MG63 (cell line): ENCODE measurements around the gene AP1M1. TPM values are rescaled to one million over a fixed set of nuclear protein-coding genes. Genes with fewer than 3 reads are reported as not detected.

Experiments used
- DNase-seq: peaks from one replicate; pipeline ENCODE4 v3.0.0-alpha.2; 2020
- H3K27me3 ChIP-seq: fragments of 250-450 bp; sonication (Bioruptor Pico); 2 replicates; pipeline ENCODE4 v1.5.1; 2020; ENCODE audit warnings: mild to moderate bottlenecking, moderate library complexity
- H3K36me3 ChIP-seq: fragments of 250-450 bp; sonication (Bioruptor Pico); 2 replicates; pipeline ENCODE4 v1.5.1; 2020; ENCODE audit warnings: mild to moderate bottlenecking, moderate library complexity
- H3K4me3 ChIP-seq: fragments of 250-450 bp; sonication (Bioruptor Pico); 2 replicates; pipeline ENCODE4 v1.5.1; 2020; ENCODE audit warnings: mild to moderate bottlenecking, moderate library complexity
- H3K9me3 ChIP-seq: fragments of 250-450 bp; sonication (Bioruptor Pico); 2 replicates; pipeline ENCODE4 v1.5.1; 2020; ENCODE audit warnings: mild to moderate bottlenecking, moderate library complexity
- total RNA-seq: library from RNA; depleted of rRNA; stranded (reverse); fragments of >200 nt; shearing (Covaris generic); gene quantifications from 2 replicates; pipeline ENCODE4 v1.2.3, GENCODE V29; 2014; ENCODE audit warnings: low replicate concordance; rRNA removed

The AP1M1 gene
- total RNA-seq, 1 experiment from 2014 or later = 135 TPM

- Histone ChIP-seq H3K9me3 (no peaks in the 10 kb centered on the region), H3K4me3 (no peak overlapping the region), H3K36me3 (no peaks in the 10 kb centered on the region), H3K27me3 (peaks cover 3% of the 10 kb centered on the region; the same call in 1 of the 2 replicates)
- no peak for DNase-seq
Observed at GRCh38 chr19:16289594-16289993, 91.9 kb downstream of the AP1M1 start.

DNA sequence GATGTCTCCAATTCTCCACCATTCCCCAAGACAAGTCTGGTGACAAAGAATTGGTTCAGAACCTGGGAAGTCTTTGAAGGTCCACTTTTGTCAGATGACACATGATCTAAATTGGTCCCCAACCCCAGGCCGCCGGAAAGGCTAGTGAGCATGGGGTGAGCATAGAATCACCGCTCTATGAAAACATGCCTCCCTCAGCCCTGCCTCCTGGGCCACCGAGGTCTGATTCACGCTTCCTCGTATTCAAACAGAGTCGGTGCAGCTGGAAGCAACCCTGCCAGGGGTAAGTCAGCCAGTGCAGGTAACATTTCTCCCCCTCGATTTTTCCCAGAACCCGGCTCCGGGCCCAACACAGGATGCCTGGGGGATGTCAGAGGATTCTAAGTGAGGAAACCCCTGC lies 93.0 kb downstream of the AP1M1 start:
- Histone ChIP-seq H3K4me3 (no peak overlapping the region), H3K27me3 (peaks cover 3% of the 10 kb centered on the region; the same call in 1 of the 2 replicates), H3K9me3 (no peaks in the 10 kb centered on the region), H3K36me3 (no peaks in the 10 kb centered on the region)
- no peak for DNase-seq

DNA sequence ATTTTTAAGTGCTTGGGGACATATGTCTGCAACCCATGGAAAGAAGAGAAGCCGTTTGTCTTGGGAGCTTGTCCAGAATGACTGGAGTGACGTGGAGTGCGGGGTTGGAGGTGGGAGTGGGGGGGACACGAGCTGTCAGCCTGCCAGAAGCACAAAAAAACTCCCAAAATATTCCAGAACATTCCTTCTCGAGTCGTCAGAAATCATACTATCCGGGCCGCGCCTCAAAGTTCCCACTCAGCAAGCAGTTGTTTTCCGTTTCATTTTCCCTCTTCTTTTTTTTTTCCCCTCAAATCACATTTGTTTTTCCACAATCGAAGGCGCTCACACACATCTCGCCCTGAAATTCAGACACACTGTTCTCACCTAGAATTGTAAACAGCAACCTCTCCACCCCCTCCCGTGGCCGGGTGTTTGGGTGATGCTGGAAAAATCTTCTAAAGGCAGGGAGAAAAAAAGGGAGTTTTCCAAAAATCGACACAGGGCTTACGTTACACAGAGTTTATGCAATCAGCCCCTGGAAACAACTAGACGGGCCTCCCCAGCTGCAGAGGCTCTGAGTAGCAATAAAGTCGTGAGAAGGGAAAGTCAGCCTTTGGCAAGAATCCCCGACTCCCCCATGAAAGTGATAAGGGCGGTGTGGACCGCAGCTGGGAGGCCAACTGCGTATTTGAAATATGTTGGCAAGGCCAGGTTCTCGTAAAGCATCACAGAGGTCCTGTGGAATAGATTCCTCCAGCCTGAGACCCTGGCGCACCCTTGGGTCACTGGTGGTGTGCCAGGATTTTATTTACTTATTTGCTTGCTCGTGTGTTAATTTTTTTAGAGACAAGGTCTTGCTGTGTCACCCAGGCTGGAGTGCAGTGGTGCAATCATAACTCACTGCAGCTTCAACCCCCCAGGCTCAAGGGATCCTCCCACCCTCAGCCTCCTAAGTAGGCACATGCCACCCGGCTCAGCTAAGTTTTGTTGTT lies 95.7 kb downstream of the AP1M1 start:
- H3K9me3 ChIP-seq = no peaks in the 10 kb centered on the region
- no peaks in the 10 kb centered on the region for H3K27me3 ChIP-seq
- H3K4me3 ChIP-seq = peak overlapping the region; percentile 2; the same call in 1 of the 2 replicates
- peak; percentile 92 for DNase-seq
- H3K36me3 ChIP-seq = no peaks in the 10 kb centered on the region

GRCh38 chr19:16295057-16295456 lies 97.3 kb downstream of the AP1M1 start:
- Histone ChIP-seq H3K36me3 (no peaks in the 10 kb centered on the region), H3K9me3 (no peaks in the 10 kb centered on the region)
- no peak for DNase-seq

More at GRCh38 chr19:16295057-16295456, 97.3 kb downstream of the AP1M1 start:
- Histone ChIP-seq H3K4me3 (no peak overlapping the region), H3K27me3 (no peaks in the 10 kb centered on the region)

Other genes starting within 250 kb of the AP1M1 start
- not detected in 2 replicates for gene OR10H4, start 248.9 kb upstream of the AP1M1 start, total RNA-seq
- 1,104 and 1,574 TPM in 2 replicates for gene TPM4, start 121.4 kb upstream of the AP1M1 start, total RNA-seq
- gene RAB8A, start 86.0 kb upstream of the AP1M1 start, total RNA-seq = 134 and 149 TPM in 2 replicates
- not detected in 2 replicates for gene HSH2D, start 54.2 kb upstream of the AP1M1 start, total RNA-seq
- gene CIB3, start 24.4 kb upstream of the AP1M1 start, total RNA-seq = not detected in 2 replicates
- 128 and 150 TPM in 2 replicates for gene FAM32A, start 12.5 kb upstream of the AP1M1 start, total RNA-seq
- 4.4 and 6.3 TPM in 2 replicates for gene KLF2, start 126.9 kb downstream of the AP1M1 start, total RNA-seq